Measurements from ENCODE around the gene HOXA6.

DNA sequence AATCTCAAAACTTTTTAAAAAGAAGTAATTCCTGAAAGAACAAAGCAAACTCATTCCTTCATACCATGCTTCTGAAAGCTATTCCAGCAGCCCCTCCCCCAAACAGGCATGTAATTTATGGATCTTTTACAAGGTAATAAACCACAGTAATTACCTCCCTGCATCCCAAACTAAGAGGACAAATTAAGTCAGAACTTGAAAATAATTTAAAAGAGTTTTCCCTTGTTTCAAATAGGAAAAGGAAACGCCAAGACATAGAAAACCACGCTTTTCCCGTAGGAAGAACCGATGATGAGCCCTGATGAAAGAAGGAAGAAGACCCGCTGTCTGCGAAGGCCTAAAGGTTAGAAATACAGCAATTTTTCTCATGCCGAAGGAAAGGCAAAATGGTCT lies 25.9 kb downstream of the HOXA6 start:
- TF ChIP-seq, protein P1, sequence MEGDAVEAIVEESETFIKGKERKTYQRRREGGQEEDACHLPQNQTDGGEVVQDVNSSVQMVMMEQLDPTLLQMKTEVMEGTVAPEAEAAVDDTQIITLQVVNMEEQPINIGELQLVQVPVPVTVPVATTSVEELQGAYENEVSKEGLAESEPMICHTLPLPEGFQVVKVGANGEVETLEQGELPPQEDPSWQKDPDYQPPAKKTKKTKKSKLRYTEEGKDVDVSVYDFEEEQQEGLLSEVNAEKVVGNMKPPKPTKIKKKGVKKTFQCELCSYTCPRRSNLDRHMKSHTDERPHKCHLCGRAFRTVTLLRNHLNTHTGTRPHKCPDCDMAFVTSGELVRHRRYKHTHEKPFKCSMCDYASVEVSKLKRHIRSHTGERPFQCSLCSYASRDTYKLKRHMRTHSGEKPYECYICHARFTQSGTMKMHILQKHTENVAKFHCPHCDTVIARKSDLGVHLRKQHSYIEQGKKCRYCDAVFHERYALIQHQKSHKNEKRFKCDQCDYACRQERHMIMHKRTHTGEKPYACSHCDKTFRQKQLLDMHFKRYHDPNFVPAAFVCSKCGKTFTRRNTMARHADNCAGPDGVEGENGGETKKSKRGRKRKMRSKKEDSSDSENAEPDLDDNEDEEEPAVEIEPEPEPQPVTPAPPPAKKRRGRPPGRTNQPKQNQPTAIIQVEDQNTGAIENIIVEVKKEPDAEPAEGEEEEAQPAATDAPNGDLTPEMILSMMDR (conservative IDR thresholded peaks at IDR 0.05; ENCODE audit: low read depth in 2 of 2): no peak
- no peak for TF ChIP-seq ZNF331 (CRISPR knock-in tag; IDR thresholded peaks at IDR 0.05; ENCODE audit: low read depth)
- TF ChIP-seq, protein P2, sequence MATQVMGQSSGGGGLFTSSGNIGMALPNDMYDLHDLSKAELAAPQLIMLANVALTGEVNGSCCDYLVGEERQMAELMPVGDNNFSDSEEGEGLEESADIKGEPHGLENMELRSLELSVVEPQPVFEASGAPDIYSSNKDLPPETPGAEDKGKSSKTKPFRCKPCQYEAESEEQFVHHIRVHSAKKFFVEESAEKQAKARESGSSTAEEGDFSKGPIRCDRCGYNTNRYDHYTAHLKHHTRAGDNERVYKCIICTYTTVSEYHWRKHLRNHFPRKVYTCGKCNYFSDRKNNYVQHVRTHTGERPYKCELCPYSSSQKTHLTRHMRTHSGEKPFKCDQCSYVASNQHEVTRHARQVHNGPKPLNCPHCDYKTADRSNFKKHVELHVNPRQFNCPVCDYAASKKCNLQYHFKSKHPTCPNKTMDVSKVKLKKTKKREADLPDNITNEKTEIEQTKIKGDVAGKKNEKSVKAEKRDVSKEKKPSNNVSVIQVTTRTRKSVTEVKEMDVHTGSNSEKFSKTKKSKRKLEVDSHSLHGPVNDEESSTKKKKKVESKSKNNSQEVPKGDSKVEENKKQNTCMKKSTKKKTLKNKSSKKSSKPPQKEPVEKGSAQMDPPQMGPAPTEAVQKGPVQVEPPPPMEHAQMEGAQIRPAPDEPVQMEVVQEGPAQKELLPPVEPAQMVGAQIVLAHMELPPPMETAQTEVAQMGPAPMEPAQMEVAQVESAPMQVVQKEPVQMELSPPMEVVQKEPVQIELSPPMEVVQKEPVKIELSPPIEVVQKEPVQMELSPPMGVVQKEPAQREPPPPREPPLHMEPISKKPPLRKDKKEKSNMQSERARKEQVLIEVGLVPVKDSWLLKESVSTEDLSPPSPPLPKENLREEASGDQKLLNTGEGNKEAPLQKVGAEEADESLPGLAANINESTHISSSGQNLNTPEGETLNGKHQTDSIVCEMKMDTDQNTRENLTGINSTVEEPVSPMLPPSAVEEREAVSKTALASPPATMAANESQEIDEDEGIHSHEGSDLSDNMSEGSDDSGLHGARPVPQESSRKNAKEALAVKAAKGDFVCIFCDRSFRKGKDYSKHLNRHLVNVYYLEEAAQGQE (IDR thresholded peaks at IDR 0.05; ENCODE audit: unreplicated experiment): no peak

Data from GM23338 (cell line).